SK-N-SH treated with all-trans-retinoic acid at 6 μM for 48 hours (cell line): ENCODE measurements around the gene EVX1.

Source experiments
- ARNTL ChIP-seq: fragments of 450-650 bp; formaldehyde crosslinking; IDR thresholded peaks from 2 replicates; pipeline ENCODE4 v1.5.0; 2020; ENCODE audit warnings: low read depth, mild to moderate bottlenecking, moderate library complexity, borderline replicate concordance
- RARB ChIP-seq: fragments of 250-450 bp; sonication (Bioruptor Pico); IDR thresholded peaks from 2 replicates; pipeline ENCODE4 v1.8.0; 2021; ENCODE audit warnings: mild to moderate bottlenecking, moderate library complexity
- SNAI2 ChIP-seq: fragments of 250-450 bp; sonication (Bioruptor Pico); IDR thresholded peaks from 2 replicates; pipeline ENCODE4 v1.5.0; 2020; ENCODE audit warnings: mild to moderate bottlenecking, moderate library complexity
- ZFP3 ChIP-seq: fragments of 250-450 bp; sonication (Bioruptor Pico); IDR thresholded peaks from 2 replicates; pipeline ENCODE4 v1.5.0; 2020; ENCODE audit warnings: mild to moderate bottlenecking, moderate library complexity
- TF ChIP-seq, protein P1 (sequence below): fragments of 250-450 bp; sonication (Bioruptor Pico); IDR thresholded peaks from 2 replicates; pipeline ENCODE4 v1.8.0; 2020; ENCODE audit warnings: mild to moderate bottlenecking, moderate library complexity, borderline replicate concordance
- TF ChIP-seq, protein P2 (sequence below): fragments of 250-450 bp; sonication (Bioruptor Pico); IDR thresholded peaks from 2 replicates; pipeline ENCODE4 v1.5.0; 2020; ENCODE audit warnings: mild to moderate bottlenecking, moderate library complexity

DNA sequence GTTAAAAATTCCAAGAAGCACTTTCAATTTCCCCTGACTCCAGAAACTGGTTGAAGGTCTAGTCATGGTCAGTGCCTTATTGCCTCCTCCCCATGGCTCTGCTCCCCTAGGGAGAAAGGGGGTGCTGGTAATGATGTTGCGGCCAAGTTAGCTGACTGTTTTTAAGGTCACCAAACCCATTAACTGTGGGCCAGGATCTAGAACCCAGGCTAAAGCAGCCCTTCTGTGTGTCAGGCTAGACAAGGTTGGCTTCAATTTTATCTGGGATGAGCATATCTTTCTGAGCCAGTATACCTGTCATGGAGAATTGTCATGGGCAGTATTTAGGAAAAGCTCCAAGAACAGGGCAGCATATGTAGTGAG, 31.5 kb upstream of the EVX1 start:
- TF ChIP-seq RARB (CRISPR knock-in tag) (no peak), SNAI2 (CRISPR knock-in tag) (no peak), ZFP3 (CRISPR knock-in tag) (no peak), ARNTL (no peak)
- TF ChIP-seq, protein P1, sequence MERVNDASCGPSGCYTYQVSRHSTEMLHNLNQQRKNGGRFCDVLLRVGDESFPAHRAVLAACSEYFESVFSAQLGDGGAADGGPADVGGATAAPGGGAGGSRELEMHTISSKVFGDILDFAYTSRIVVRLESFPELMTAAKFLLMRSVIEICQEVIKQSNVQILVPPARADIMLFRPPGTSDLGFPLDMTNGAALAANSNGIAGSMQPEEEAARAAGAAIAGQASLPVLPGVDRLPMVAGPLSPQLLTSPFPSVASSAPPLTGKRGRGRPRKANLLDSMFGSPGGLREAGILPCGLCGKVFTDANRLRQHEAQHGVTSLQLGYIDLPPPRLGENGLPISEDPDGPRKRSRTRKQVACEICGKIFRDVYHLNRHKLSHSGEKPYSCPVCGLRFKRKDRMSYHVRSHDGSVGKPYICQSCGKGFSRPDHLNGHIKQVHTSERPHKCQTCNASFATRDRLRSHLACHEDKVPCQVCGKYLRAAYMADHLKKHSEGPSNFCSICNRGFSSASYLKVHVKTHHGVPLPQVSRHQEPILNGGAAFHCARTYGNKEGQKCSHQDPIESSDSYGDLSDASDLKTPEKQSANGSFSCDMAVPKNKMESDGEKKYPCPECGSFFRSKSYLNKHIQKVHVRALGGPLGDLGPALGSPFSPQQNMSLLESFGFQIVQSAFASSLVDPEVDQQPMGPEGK, result no peak
- TF ChIP-seq, protein P2, sequence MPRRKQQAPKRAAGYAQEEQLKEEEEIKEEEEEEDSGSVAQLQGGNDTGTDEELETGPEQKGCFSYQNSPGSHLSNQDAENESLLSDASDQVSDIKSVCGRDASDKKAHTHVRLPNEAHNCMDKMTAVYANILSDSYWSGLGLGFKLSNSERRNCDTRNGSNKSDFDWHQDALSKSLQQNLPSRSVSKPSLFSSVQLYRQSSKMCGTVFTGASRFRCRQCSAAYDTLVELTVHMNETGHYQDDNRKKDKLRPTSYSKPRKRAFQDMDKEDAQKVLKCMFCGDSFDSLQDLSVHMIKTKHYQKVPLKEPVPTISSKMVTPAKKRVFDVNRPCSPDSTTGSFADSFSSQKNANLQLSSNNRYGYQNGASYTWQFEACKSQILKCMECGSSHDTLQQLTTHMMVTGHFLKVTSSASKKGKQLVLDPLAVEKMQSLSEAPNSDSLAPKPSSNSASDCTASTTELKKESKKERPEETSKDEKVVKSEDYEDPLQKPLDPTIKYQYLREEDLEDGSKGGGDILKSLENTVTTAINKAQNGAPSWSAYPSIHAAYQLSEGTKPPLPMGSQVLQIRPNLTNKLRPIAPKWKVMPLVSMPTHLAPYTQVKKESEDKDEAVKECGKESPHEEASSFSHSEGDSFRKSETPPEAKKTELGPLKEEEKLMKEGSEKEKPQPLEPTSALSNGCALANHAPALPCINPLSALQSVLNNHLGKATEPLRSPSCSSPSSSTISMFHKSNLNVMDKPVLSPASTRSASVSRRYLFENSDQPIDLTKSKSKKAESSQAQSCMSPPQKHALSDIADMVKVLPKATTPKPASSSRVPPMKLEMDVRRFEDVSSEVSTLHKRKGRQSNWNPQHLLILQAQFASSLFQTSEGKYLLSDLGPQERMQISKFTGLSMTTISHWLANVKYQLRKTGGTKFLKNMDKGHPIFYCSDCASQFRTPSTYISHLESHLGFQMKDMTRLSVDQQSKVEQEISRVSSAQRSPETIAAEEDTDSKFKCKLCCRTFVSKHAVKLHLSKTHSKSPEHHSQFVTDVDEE, result no peak
